K562 (cell line): ENCODE results near the gene CUL9. TPM values are rescaled to one million over a fixed set of nuclear protein-coding genes. Genes with fewer than 3 reads are reported as not detected.
A peak's percentile ranks its signal among the peaks of the same experiment; 100 is the strongest.

Experiments
- BRD9 ChIP-seq: fragments of 450-650 bp; IDR thresholded peaks from 2 replicates; pipeline ENCODE4 v1.6.1; 2018; ENCODE audit warnings: low read depth; ENCODE audit not compliant: partially characterized antibody
- CBFB ChIP-seq: sonication (generic); formaldehyde crosslinking; IDR thresholded peaks from 2 replicates; pipeline ENCODE4 v1.4.0; 2020; ENCODE audit warnings: mild to moderate bottlenecking, missing genetic modification reagents
- GATAD2B ChIP-seq: fragments of 450-650 bp; IDR thresholded peaks from 2 replicates; pipeline ENCODE4 v1.6.1; 2017; ENCODE audit warnings: mild to moderate bottlenecking, borderline replicate concordance
- KAT7 ChIP-seq: sonication (generic); formaldehyde crosslinking; IDR thresholded peaks from 2 replicates; pipeline ENCODE4 v1.8.0; 2022; ENCODE audit warnings: missing genetic modification reagents, mild to moderate bottlenecking, borderline replicate concordance
- L3MBTL2 ChIP-seq: fragments of 450-650 bp; IDR thresholded peaks from 2 replicates; pipeline ENCODE4 v1.6.1; 2016; ENCODE audit warnings: mild to moderate bottlenecking, moderate library complexity
- LEF1 ChIP-seq: fragments of 450-650 bp; IDR thresholded peaks from 2 replicates; pipeline ENCODE4 v1.6.1; 2016; ENCODE audit warnings: mild to moderate bottlenecking
- NFE2 ChIP-seq: IDR thresholded peaks from 2 replicates; pipeline ENCODE4 v1.6.1; 2014; ENCODE audit warnings: antibody characterized with exemption, low read depth
- NFRKB ChIP-seq: fragments of 450-650 bp; IDR thresholded peaks from 2 replicates; pipeline ENCODE4 v1.6.1; 2016; ENCODE audit warnings: low read depth
- NFYB ChIP-seq: IDR thresholded peaks from 2 replicates; pipeline ENCODE4 v1.6.1; 2011; ENCODE audit warnings: mild to moderate bottlenecking, moderate library complexity; ENCODE audit not compliant: insufficient read length; ENCODE audit errors: extremely low read depth
- RUNX1 ChIP-seq: sonication (generic); IDR thresholded peaks from 2 replicates; pipeline ENCODE4 v1.6.1; 2016; ENCODE audit warnings: antibody characterized with exemption, low read depth
- TAF9B ChIP-seq: fragments of 450-650 bp; IDR thresholded peaks from 2 replicates; pipeline ENCODE4 v1.6.1; 2018; ENCODE audit warnings: mild to moderate bottlenecking; ENCODE audit not compliant: partially characterized antibody
- TEAD1 ChIP-seq, 2 experiments: fragments of 450-650 bp in 1 of 2; sonication (generic) in 1 of 2; formaldehyde crosslinking; IDR thresholded peaks; 2 replicates each; pipeline versions ENCODE4 v1.4.0 to v1.8.0; 2020 to 2022; ENCODE audit warnings: mild to moderate bottlenecking in 2 of 2, missing genetic modification reagents in 1 of 2
- ZEB2 ChIP-seq: fragments of 450-650 bp; IDR thresholded peaks from 2 replicates; pipeline ENCODE4 v1.6.1; 2016
- ZNF263 ChIP-seq: sonication (generic); formaldehyde crosslinking; IDR thresholded peaks from 2 replicates; pipeline ENCODE4 v1.8.0; 2022; ENCODE audit warnings: mild to moderate bottlenecking, missing genetic modification reagents, borderline replicate concordance
- ZNF316 ChIP-seq: fragments of 450-650 bp; IDR thresholded peaks from 2 replicates; pipeline ENCODE4 v1.6.1; 2016
- ZNF77 ChIP-seq: fragments of 250-450 bp; sonication (Bioruptor Pico); IDR thresholded peaks from 2 replicates; pipeline ENCODE4 v1.5.0; 2020
- polyA plus RNA-seq, 8 experiments: library from polyadenylated mRNA; depleted of rRNA in 4 of 8; stranded (reverse) in 5 of 8; unstranded in 3 of 8; fragments of >200 nt; fragmentation: Nextera tagmentation in 2 of 8; fragmentation: Illumina TruSeq in 1 of 8; extraction: Ambion mirVana in 2 of 8; extraction: Trizol in 1 of 8; gene quantifications; 2 replicates each; pipeline versions ENCODE4 v1.2.1 to v1.2.3, GENCODE V29; 2011 to 2014; ENCODE audit warnings: inconsistent platforms in 1 of 8, missing spikeins in 1 of 8
- total RNA-seq, 7 experiments: library from RNA; depleted of rRNA in 6 of 7; stranded (reverse); fragments of >200 nt in 6 of 7; fragmentation: Illumina TruSeq in 2 of 7; extraction: Trizol in 2 of 7; gene quantifications; 2 replicates each; pipeline versions ENCODE4 v1.2.1 to v1.2.3, GENCODE V29; 2011 to 2021; ENCODE audit warnings: low replicate concordance in 1 of 7
- TF ChIP-seq, protein P1 (sequence below): fragments of 450-650 bp; IDR thresholded peaks from 2 replicates; pipeline ENCODE4 v1.6.1; 2016; ENCODE audit warnings: antibody characterized with exemption
- TF ChIP-seq, protein P2 (sequence below), 2 experiments: fragments of 450-650 bp in 1 of 2; sonication (generic) in 1 of 2; formaldehyde crosslinking; conservative IDR thresholded peaks; 2 replicates each; pipeline versions ENCODE4 v1.4.0 to v1.8.1; 2020 to 2022; ENCODE audit warnings: mild to moderate bottlenecking in 1 of 2, missing genetic modification reagents in 1 of 2
- TF ChIP-seq, protein P3 (sequence below), 2 experiments: fragments of 450-650 bp in 1 of 2; sonication (generic) in 1 of 2; formaldehyde crosslinking in 1 of 2; IDR thresholded peaks in 1 of 2; conservative IDR thresholded peaks in 1 of 2; 2 replicates each; pipeline versions ENCODE4 v1.6.1 to v1.8.1; 2016 to 2023; ENCODE audit warnings: mild to moderate bottlenecking in 2 of 2, moderate library complexity in 2 of 2, inconsistent platforms in 1 of 2, missing genetic modification reagents in 1 of 2
- TF ChIP-seq, protein P4 (sequence below): IDR thresholded peaks from 2 replicates; pipeline ENCODE4 v1.6.1; 2012; ENCODE audit warnings: low read depth, low read length, improper control_type of control experiment, borderline replicate concordance
- TF ChIP-seq, protein P5 (sequence below): fragments of 450-650 bp; IDR thresholded peaks from 2 replicates; pipeline ENCODE4 v1.6.1; 2014; ENCODE audit warnings: low read depth, mild to moderate bottlenecking, moderate library complexity, borderline replicate concordance

The CUL9 gene
- total and polyA plus RNA-seq, 9 of the 15 experiments (the other 6 are each of a cell fraction or from before 2014, with no cell fraction given) = 0.50 to 20.7 (median 6.6) TPM

DNA sequence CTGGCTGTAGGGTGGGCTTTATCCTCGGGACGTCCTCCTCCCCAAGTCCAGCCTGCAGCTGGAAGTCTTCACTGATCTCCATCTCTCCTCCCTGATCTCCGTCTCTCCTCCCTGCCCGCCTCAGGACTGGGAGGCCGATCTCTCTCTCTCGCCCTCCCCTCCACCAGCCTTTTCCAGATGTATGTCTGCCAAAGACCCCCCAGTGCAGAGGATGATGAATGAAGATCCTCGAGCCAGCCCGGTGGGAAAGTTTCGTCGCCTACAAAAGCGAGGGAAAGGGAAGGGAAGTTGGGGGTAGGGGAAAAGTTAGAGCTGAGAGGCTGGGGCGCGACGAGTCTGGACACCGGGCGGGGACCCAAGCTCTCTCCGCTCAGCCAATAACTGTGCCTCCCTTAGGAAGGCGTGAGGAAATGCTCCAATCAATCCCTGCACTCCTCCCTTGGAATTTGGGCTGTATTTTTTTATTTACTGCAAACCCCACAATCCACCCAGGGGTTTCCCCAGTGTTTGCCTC, 11.5 kb upstream of the CUL9 start (continued):
- TF ChIP-seq ZNF77 (CRISPR knock-in tag) (no peak), CBFB (CRISPR knock-in tag) (no peak), LEF1 (peak; percentile 39; the same call in 1 of the 2 replicates), NFYB (peak; percentile 68), L3MBTL2 (peak; percentile 84), BRD9 (peak; percentile 45), ZNF316 (no peak), NFRKB (peak; percentile 71; the same call in 1 of the 2 replicates), KAT7 (CRISPR knock-in tag) (peak; percentile 80; the same call in 1 of the 2 replicates), NFE2 (no peak), RUNX1 (no peak), TAF9B (no peak), GATAD2B (no peak), ZEB2 (no peak), ZNF263 (CRISPR knock-in tag) (0 out of 2 replicates have a peak, but pooled peaks have one; percentile 40), TEAD1 (CRISPR knock-in tag; IDR thresholded peaks at IDR 0.05) (peak in 1 of 2 experiments; percentile 74; a peak in 1 of 4 replicates)
- TF ChIP-seq, protein P1, sequence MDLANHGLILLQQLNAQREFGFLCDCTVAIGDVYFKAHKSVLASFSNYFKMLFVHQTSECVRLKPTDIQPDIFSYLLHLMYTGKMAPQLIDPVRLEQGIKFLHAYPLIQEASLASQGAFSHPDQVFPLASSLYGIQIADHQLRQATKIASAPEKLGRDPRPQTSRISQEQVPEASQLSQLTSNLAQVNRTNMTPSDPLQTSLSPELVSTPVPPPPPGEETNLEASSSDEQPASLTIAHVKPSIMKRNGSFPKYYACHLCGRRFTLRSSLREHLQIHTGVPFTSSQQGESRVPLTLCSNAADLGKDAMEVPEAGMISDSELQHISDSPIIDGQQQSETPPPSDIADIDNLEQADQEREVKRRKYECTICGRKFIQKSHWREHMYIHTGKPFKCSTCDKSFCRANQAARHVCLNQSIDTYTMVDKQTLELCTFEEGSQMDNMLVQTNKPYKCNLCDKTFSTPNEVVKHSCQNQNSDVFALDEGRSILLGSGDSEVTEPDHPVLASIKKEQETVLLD = peak; percentile 50; the same call in 1 of the 2 replicates
- TF ChIP-seq, protein P2, sequence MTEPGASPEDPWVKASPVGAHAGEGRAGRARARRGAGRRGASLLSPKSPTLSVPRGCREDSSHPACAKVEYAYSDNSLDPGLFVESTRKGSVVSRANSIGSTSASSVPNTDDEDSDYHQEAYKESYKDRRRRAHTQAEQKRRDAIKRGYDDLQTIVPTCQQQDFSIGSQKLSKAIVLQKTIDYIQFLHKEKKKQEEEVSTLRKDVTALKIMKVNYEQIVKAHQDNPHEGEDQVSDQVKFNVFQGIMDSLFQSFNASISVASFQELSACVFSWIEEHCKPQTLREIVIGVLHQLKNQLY (CRISPR knock-in tag; conservative IDR thresholded peaks at IDR 0.05) = 0 out of 4 replicates have a peak, but pooled peaks of 1 of the 2 experiments have one; percentile 40
- TF ChIP-seq, protein P3, sequence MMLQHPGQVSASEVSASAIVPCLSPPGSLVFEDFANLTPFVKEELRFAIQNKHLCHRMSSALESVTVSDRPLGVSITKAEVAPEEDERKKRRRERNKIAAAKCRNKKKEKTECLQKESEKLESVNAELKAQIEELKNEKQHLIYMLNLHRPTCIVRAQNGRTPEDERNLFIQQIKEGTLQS (IDR thresholded peaks at IDR 0.05) = no peak
- TF ChIP-seq, protein P3 (CRISPR knock-in tag; conservative IDR thresholded peaks at IDR 0.05) = peak; percentile 84
- TF ChIP-seq, protein P4, sequence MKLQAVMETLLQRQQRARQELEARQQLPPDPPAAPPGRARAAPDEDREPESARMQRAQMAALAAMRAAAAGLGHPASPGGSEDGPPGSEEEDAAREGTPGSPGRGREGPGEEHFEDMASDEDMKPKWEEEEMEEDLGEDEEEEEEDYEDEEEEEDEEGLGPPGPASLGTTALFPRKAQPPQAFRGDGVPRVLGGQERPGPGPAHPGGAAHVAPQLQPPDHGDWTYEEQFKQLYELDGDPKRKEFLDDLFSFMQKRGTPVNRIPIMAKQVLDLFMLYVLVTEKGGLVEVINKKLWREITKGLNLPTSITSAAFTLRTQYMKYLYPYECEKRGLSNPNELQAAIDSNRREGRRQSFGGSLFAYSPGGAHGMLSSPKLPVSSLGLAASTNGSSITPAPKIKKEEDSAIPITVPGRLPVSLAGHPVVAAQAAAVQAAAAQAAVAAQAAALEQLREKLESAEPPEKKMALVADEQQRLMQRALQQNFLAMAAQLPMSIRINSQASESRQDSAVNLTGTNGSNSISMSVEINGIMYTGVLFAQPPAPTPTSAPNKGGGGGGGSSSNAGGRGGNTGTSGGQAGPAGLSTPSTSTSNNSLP = no peak
- TF ChIP-seq, protein P5, sequence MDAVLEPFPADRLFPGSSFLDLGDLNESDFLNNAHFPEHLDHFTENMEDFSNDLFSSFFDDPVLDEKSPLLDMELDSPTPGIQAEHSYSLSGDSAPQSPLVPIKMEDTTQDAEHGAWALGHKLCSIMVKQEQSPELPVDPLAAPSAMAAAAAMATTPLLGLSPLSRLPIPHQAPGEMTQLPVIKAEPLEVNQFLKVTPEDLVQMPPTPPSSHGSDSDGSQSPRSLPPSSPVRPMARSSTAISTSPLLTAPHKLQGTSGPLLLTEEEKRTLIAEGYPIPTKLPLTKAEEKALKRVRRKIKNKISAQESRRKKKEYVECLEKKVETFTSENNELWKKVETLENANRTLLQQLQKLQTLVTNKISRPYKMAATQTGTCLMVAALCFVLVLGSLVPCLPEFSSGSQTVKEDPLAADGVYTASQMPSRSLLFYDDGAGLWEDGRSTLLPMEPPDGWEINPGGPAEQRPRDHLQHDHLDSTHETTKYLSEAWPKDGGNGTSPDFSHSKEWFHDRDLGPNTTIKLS = peak; percentile 15; the same call in 1 of the 2 replicates
